GM12865 (cell line): Measurements from ENCODE around the gene RAPGEF5.

Experiments used
- DNase-seq: peaks from one replicate; pipeline ENCODE4 v3.0.0; 2010; ENCODE audit warnings: low read depth
- H3K4me3 ChIP-seq: 2 replicates; pipeline ENCODE4 v1.5.1; 2011; ENCODE audit warnings: mild to moderate bottlenecking, low read depth, low read length, control low read depth
- TF ChIP-seq, protein P1 (sequence below): IDR thresholded peaks from 2 replicates; pipeline ENCODE4 v1.5.1; 2011; ENCODE audit warnings: low read length, control low read depth, low read depth, inconsistent platforms; ENCODE audit not compliant: insufficient read depth; ENCODE audit errors: missing control alignments

The RAPGEF5 gene

DNA sequence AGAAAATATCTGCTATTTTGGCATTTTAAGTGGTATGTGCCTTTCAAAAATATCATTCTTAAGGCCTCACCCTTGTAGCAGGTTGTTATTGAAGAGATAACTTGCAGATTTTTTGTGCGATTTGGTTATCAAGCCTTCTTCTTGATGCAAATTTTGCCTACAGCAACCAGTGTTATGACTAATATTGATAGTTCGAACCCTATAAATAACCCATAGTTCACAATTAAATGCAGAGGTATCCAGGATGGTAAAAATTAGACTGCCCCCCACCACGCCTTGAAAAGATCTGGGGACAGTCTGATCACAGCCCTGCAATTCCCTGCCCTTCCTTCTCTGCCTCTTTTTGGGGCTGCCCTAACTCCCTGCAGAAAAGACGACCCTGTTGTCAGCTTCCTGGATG is 28.4 kb upstream of the RAPGEF5 start:
- DNase-seq, result peak; percentile 68
- H3K4me3 ChIP-seq, result no peak overlapping the region
- TF ChIP-seq, protein P1, sequence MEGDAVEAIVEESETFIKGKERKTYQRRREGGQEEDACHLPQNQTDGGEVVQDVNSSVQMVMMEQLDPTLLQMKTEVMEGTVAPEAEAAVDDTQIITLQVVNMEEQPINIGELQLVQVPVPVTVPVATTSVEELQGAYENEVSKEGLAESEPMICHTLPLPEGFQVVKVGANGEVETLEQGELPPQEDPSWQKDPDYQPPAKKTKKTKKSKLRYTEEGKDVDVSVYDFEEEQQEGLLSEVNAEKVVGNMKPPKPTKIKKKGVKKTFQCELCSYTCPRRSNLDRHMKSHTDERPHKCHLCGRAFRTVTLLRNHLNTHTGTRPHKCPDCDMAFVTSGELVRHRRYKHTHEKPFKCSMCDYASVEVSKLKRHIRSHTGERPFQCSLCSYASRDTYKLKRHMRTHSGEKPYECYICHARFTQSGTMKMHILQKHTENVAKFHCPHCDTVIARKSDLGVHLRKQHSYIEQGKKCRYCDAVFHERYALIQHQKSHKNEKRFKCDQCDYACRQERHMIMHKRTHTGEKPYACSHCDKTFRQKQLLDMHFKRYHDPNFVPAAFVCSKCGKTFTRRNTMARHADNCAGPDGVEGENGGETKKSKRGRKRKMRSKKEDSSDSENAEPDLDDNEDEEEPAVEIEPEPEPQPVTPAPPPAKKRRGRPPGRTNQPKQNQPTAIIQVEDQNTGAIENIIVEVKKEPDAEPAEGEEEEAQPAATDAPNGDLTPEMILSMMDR, result no peak

DNA sequence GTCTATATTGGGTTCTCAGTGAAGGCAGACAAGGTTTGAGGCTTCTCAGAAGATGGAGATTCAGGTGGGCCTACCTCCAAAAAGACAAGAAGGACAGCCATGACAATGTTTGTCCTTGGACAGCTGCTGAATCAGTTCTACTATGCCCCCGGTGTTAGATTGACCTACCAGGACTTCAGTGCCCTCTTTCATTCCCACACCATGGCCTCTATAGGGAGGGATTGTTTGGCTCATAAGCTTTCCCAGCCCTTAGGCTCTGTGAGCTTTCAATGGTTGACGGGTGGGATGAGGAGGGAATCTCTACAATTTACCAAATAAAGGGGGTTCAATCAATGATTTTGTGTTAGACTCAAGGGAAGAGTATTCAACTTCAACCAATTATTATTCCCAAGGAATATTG is 23.4 kb upstream of the RAPGEF5 start:
- TF ChIP-seq, protein P1, result no peak
- no peak for DNase-seq
- no peak overlapping the region for H3K4me3 ChIP-seq

DNA sequence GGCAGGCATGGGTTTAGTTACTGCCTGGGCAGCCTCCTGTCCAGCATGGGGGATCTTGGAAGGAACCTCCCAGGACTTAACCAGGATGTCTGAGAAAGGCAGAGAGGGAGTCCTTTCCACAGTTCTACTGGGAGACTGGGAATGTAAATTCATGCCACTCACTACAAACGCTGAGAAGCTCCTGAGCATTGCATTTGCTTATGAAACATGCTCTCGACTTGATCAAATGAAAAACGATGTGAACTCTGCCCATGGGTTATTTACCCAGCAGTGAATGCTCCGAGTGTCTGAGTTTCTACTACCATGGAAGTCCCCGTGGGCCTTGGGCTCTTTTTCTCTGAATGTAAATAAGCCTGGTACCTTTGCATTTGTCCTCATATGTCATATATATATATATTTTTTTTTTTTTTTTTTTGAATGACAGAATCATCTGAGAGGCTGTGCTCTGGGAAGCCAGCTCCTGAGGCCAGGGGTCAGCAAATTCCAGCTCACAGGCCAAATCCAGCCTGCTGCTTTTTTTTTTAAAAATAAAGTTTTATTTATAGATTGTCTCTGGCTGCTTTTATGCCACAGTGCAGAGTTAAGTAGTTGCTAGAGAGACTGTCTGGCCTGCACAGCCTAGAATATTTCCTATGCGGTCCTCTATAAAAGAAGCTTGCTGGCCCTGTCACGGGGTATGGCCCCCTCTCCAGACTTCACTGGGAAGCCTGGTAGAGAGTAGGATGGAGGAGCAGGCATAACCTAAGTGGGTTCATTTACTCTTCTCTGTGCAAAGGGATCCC is 21.4 kb upstream of the RAPGEF5 start:
- TF ChIP-seq, protein P1, result no peak
- no peak overlapping the region for H3K4me3 ChIP-seq
- no peak for DNase-seq

DNA sequence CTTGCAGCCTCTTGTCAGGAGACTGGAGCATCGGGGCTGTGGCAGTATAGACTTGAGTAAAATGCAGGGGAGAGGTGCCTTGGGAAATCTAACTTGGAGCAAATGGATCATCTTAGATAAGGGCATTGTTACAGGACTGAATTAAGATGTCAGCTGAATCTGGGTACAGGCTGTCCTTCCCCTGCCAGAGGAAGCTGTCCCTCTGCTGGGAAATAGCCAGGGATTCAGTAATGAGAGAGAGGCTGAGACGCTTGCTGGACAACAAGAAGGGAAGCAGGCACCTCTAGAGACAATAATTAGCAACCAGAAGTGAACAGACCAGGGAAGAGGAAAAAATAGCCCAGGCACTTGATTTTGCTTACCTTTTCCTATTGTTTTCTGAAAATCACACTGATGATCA is 20.7 kb upstream of the RAPGEF5 start:
- no peak for DNase-seq
- no peak overlapping the region for H3K4me3 ChIP-seq
- TF ChIP-seq, protein P1, result no peak

DNA sequence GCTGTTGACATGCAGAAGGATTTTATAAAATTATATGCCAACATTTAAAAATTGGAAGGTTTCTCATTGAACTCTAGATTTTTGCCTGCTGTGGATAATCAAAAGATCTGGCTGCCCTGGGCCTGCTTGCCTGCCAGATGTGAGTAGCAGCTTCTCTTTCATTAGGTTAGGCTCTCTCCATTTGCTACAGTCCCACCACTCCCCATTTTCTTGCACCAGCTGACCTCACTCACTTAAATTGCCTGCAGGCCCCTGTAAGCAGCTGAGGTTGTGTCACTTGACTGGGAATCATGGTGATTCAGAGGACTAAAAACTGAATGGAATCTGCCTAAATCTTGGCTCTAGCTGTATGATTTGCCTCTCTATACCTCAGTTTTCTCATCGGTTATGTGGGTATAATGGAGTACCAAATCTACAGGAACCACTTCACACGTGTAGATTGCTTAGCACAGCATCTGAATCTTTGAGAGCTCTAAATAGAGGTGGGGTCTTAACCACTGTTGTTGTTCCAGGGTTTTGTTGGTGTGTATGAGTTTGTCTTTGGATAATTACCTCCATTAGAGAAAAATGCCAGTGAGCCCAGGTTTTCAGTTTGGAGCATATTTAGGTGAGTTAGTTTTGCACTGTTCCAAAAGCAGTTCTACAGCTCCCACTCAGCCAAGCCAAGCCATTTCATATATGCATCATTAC is 18.6 kb upstream of the RAPGEF5 start:
- TF ChIP-seq, protein P1, result no peak
- no peak for DNase-seq

DNA sequence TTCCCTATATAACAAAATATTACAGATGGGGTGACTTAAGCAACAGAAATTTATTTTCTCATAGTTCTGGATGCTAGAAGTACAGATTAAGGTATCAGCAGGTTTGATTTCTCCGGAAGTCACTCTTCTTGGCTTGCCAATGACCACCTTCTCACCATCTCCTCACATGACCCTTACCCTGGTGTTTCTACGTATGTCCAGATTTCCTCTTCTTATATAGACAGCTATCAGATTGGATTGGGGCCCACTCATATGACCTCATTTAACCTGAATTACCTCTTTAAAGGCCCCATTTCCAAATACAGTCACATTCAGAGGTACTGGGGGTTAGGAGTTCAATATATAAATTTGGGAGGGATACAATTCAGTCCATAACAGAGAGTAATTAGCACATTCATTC is 17.0 kb upstream of the RAPGEF5 start:
- no peak overlapping the region for H3K4me3 ChIP-seq
- DNase-seq, result no peak
- TF ChIP-seq, protein P1, result no peak

More for the DNA sequence above, 18.6 kb upstream of the RAPGEF5 start:
- H3K4me3 ChIP-seq, result no peak overlapping the region
